Testis (tissue), 2 donors: Measurements from ENCODE around the gene PCDHGA6.

ENCODE experiments used
- POLR2A ChIP-seq: fragments of 450-650 bp; IDR thresholded peaks from one replicate; pipeline ENCODE4 v1.6.1; 2017; ENCODE audit warnings: antibody characterized with exemption, mild to moderate bottlenecking, moderate library complexity
- TF ChIP-seq, protein P1 (sequence below), 3 experiments: fragments of 450-650 bp in 2 of 3; fragments of 200-600 bp in 1 of 3; sonication (generic) in 1 of 3; IDR thresholded peaks; one replicate each; pipeline ENCODE4 v1.5.1; 2016 to 2019; ENCODE audit warnings: antibody characterized with exemption in 3 of 3, mild to moderate bottlenecking in 2 of 3, moderate library complexity in 1 of 3

DNA sequence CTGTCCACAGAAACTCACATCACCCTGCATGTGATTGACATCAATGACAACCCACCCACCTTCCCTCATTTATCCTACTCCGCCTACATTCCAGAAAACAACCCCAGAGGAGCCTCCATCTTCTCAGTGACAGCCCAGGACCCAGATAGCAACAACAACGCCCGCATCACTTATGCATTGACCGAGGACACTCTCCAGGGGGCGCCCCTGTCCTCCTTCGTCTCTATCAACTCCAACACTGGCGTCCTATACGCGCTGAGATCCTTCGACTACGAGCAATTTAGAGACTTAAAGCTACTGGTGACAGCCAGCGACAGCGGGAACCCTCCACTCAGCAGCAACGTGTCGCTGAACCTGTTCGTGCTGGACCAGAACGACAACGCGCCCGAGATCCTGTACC lies 28.4 kb upstream of the PCDHGA6 start:
- TF ChIP-seq, protein P1, sequence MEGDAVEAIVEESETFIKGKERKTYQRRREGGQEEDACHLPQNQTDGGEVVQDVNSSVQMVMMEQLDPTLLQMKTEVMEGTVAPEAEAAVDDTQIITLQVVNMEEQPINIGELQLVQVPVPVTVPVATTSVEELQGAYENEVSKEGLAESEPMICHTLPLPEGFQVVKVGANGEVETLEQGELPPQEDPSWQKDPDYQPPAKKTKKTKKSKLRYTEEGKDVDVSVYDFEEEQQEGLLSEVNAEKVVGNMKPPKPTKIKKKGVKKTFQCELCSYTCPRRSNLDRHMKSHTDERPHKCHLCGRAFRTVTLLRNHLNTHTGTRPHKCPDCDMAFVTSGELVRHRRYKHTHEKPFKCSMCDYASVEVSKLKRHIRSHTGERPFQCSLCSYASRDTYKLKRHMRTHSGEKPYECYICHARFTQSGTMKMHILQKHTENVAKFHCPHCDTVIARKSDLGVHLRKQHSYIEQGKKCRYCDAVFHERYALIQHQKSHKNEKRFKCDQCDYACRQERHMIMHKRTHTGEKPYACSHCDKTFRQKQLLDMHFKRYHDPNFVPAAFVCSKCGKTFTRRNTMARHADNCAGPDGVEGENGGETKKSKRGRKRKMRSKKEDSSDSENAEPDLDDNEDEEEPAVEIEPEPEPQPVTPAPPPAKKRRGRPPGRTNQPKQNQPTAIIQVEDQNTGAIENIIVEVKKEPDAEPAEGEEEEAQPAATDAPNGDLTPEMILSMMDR (IDR thresholded peaks at IDR 0.05), result no peak
- no peak for TF ChIP-seq POLR2A
